ENCODE results near the gene KIF3A.

KIF3A gene

GRCh38 chr5:132736853-132737833 lies at the start of gene KIF3A:
TSS of gene KIF3A (minus strand) at chr5:132737546. CDS start at chr5:132737419, 127 bp downstream.
- no peak for TF ChIP-seq CTCF (conservative IDR thresholded peaks at IDR 0.05; ENCODE audit: control insufficient read depth, insufficient read depth, low read depth, low read length)
- DNase-seq (ENCODE audit: low read depth), result peak; percentile 92
- peak within 1 kb of the TSS; percentile 85 for H3K4me3 ChIP-seq (ENCODE audit: control insufficient read depth, low read depth, low read length)

- peak; percentile 65 for DNase-seq (ENCODE audit: low read depth)
- TF ChIP-seq CTCF (conservative IDR thresholded peaks at IDR 0.05; ENCODE audit: control insufficient read depth, insufficient read depth, low read depth, low read length), result no peak
- H3K4me3 ChIP-seq (ENCODE audit: control insufficient read depth, low read depth, low read length), result no peak overlapping the region
These were observed 49.7 kb upstream of the KIF3A start for GRCh38 chr5:132787076-132787475.

GRCh38 chr5:132785864-132786263 lies 48.5 kb upstream of the KIF3A start:
- H3K4me3 ChIP-seq (ENCODE audit: control insufficient read depth, low read depth, low read length), result no peak overlapping the region
- no peak for DNase-seq (ENCODE audit: low read depth)
- TF ChIP-seq CTCF (conservative IDR thresholded peaks at IDR 0.05; ENCODE audit: control insufficient read depth, insufficient read depth, low read depth, low read length), result no peak

GRCh38 chr5:132785365-132785764 lies 48.0 kb upstream of the KIF3A start:
- no peak for DNase-seq (ENCODE audit: low read depth)
- no peak for TF ChIP-seq CTCF (conservative IDR thresholded peaks at IDR 0.05; ENCODE audit: control insufficient read depth, insufficient read depth, low read depth, low read length)
- no peak overlapping the region for H3K4me3 ChIP-seq (ENCODE audit: control insufficient read depth, low read depth, low read length)

- peak; percentile 55 for DNase-seq (ENCODE audit: low read depth)
- no peak for TF ChIP-seq CTCF (conservative IDR thresholded peaks at IDR 0.05; ENCODE audit: control insufficient read depth, insufficient read depth, low read depth, low read length)
- no peak overlapping the region for H3K4me3 ChIP-seq (ENCODE audit: control insufficient read depth, low read depth, low read length)
These were observed 44.8 kb upstream of the KIF3A start for GRCh38 chr5:132782101-132782500.

GRCh38 chr5:132781029-132781428 lies 43.7 kb upstream of the KIF3A start:
- no peak overlapping the region for H3K4me3 ChIP-seq (ENCODE audit: control insufficient read depth, low read depth, low read length)
- no peak for TF ChIP-seq CTCF (conservative IDR thresholded peaks at IDR 0.05; ENCODE audit: control insufficient read depth, insufficient read depth, low read depth, low read length)
- DNase-seq (ENCODE audit: low read depth), result no peak
